GM12801 (cell line): ENCODE results near the gene IL1RAPL2.

Experiments
- CTCF ChIP-seq: IDR thresholded peaks from one replicate; pipeline ENCODE4 v1.5.1; 2011; ENCODE audit warnings: control low read depth; ENCODE audit not compliant: insufficient read length; ENCODE audit errors: extremely low read depth

IL1RAPL2 gene

GRCh38 chrX:104565791-104566680 is at the start of gene IL1RAPL2:
IL1RAPL2 (plus strand) TSS chrX:104566199.
- no peak for TF ChIP-seq CTCF

- TF ChIP-seq CTCF: no peak
Observed at GRCh38 chrX:104522386-104522785, 43.6 kb upstream of the IL1RAPL2 start.

- no peak for TF ChIP-seq CTCF
Observed at GRCh38 chrX:104523858-104524257, 42.1 kb upstream of the IL1RAPL2 start.

GRCh38 chrX:104539081-104539480 is 26.9 kb upstream of the IL1RAPL2 start:
- no peak for TF ChIP-seq CTCF

GRCh38 chrX:104564335-104564734 is 1.7 kb upstream of the IL1RAPL2 start:
- TF ChIP-seq CTCF: no peak

GRCh38 chrX:104564921-104565703 is 887 bp upstream of the IL1RAPL2 start:
- no peak for TF ChIP-seq CTCF

- TF ChIP-seq CTCF: no peak
Observed at GRCh38 chrX:104566681-104567501, 892 bp downstream of the IL1RAPL2 start.
